Kidney (tissue), 14 donors: ENCODE results near the gene CD44. TPM values are rescaled to one million over a fixed set of nuclear protein-coding genes. Genes with fewer than 3 reads are reported as not detected.

Source experiments
- DNase-seq, 5 donors: peaks; one replicate each; pipeline ENCODE4 v3.0.0-alpha.2; 2013 to 2020
- FAIRE-seq: peaks from 2 replicates; lab custom pipeline; 2012; peaks lifted over from hg19 to GRCh38; lab: Jason Lieb, UNC
- H3K27ac ChIP-seq, 2 donors: one replicate each; pipeline ENCODE4 v1.7.0; 2013; ENCODE audit warnings: low read depth in 2 of 2, low read length in 2 of 2, inconsistent platforms in 1 of 2
- H3K27me3 ChIP-seq: one replicate; pipeline ENCODE4 v1.7.1; 2013; ENCODE audit warnings: low read length, inconsistent platforms; ENCODE audit not compliant: control insufficient read depth, insufficient read depth
- H3K36me3 ChIP-seq, 3 donors: one replicate each; pipeline versions ENCODE4 v1.7.0 to v1.7.1; 2013; ENCODE audit warnings: low read length in 3 of 3, control low read depth in 1 of 3, inconsistent platforms in 1 of 3; ENCODE audit not compliant: insufficient read depth in 3 of 3, control insufficient read depth in 2 of 3
- H3K4me1 ChIP-seq, 3 donors: one replicate each; pipeline versions ENCODE4 v1.7.0 to v1.7.1; 2013; ENCODE audit warnings: low read length in 3 of 3, inconsistent platforms in 1 of 3, low read depth in 1 of 3; ENCODE audit not compliant: control insufficient read depth in 2 of 3, insufficient read depth in 2 of 3
- H3K4me3 ChIP-seq, 3 donors: one replicate each; pipeline versions ENCODE4 v1.7.0 to v1.8.1; 2013; ENCODE audit warnings: low read length in 3 of 3, control low read depth in 1 of 3, inconsistent platforms in 1 of 3
- H3K9ac ChIP-seq, 3 donors: one replicate each; pipeline versions ENCODE4 v1.7.0 to v1.7.1; 2013; ENCODE audit warnings: low read length in 3 of 3, control low read depth in 1 of 3, inconsistent platforms in 1 of 3
- H3K9me3 ChIP-seq, 3 donors: one replicate each; pipeline versions ENCODE4 v1.7.0 to v1.7.1; 2013; ENCODE audit warnings: low read length in 3 of 3, control low read depth in 1 of 3, inconsistent platforms in 1 of 3; ENCODE audit not compliant: control insufficient read depth in 2 of 3, insufficient read depth in 1 of 3
- CTCF ChIP-seq: IDR thresholded peaks from 3 replicates; pipeline ENCODE4 v1.5.1; 2012; ENCODE audit warnings: mild to moderate bottlenecking, moderate library complexity, borderline replicate concordance; ENCODE audit not compliant: insufficient read depth; ENCODE audit errors: extremely low read depth
- intact Hi-C: fragments of 100-400 bp; cut with DNase I; formaldehyde crosslinking; loops from one replicate; pipeline ENCODE4 v1.11.1; 2022
- polyA plus RNA-seq: library from polyadenylated mRNA; stranded (reverse); fragments of 350-450 nt; fragmentation: Illumina TruSeq; extraction: RNeasy Lipid Tissue Mini Kit (QIAGEN cat#74804); gene quantifications from one replicate; pipeline ENCODE4 v1.2.3, GENCODE V29; 2014; ENCODE audit warnings: low read depth, low replicate concordance; ENCODE audit not compliant: insufficient read depth
- total RNA-seq: library from RNA; stranded (reverse); fragmentation: NEBNext Ultra II Directional; extraction: Animal tissue kit (Norgen Biotek cat#: 25700); gene quantifications from one replicate; pipeline ENCODE4 v1.2.1, GENCODE V29; 2021
- donor health status: control.
- donor health status: control.
- donor health status: control.
- donor health status: control.
- donor health status: control.
- donor health status: DM: yes; HTN: yes; CAD: no.
- donor health status: Normal renal cell carcinoma (clear cell type).

CD44 gene
- total and polyA plus RNA-seq, 2 donors from 2014 or later: 13.8 to 235 TPM

- DNase-seq: no peak
- no peaks in the 10 kb centered on the region for H3K36me3 ChIP-seq
- TF ChIP-seq CTCF: no peak
- no peaks in the 10 kb centered on the region for H3K27me3 ChIP-seq
- H3K4me3 ChIP-seq: no peak overlapping the region
- H3K4me1 ChIP-seq: no peaks in the 10 kb centered on the region
- peak overlapping the region in 1 of 2 donors; percentile 2 for H3K27ac ChIP-seq
- intact Hi-C loops: no loop called here
- no peak overlapping the region for H3K9ac ChIP-seq
- H3K9me3 ChIP-seq: no peaks in the 10 kb centered on the region
- FAIRE-seq: no peak
Observed at GRCh38 chr11:35144136-35144741, 5.3 kb downstream of the CD44 start.

- no peak overlapping the region for H3K9ac ChIP-seq
- no peak overlapping the region for H3K4me3 ChIP-seq
- intact Hi-C loops: no loop called here
- DNase-seq (no peak), FAIRE-seq (no peak)
- no peaks in the 10 kb centered on the region for H3K27me3 ChIP-seq
- no peaks in the 10 kb centered on the region for H3K9me3 ChIP-seq
- H3K27ac ChIP-seq: no peak overlapping the region
- H3K36me3 ChIP-seq: no peaks in the 10 kb centered on the region
- no peaks in the 10 kb centered on the region for H3K4me1 ChIP-seq
- no peak for TF ChIP-seq CTCF
Observed at GRCh38 chr11:35144806-35145205, 5.8 kb downstream of the CD44 start.

GRCh38 chr11:35145271-35145670 is 6.3 kb downstream of the CD44 start:
- no peak for TF ChIP-seq CTCF
- DNase-seq: no peak
- no peaks in the 10 kb centered on the region for H3K27me3 ChIP-seq
- FAIRE-seq: no peak
- no peak overlapping the region for H3K4me3 ChIP-seq
- intact Hi-C loops: no loop called here
- no peaks in the 10 kb centered on the region for H3K4me1 ChIP-seq
- H3K27ac ChIP-seq: no peak overlapping the region
- H3K9ac ChIP-seq: no peak overlapping the region
- no peaks in the 10 kb centered on the region for H3K9me3 ChIP-seq
- H3K36me3 ChIP-seq: no peaks in the 10 kb centered on the region

- no peak for FAIRE-seq
- no peak for TF ChIP-seq CTCF
- no peak overlapping the region for H3K9ac ChIP-seq
- H3K27me3 ChIP-seq: no peaks in the 10 kb centered on the region
- intact Hi-C loops: no loop called here
- H3K4me3 ChIP-seq: no peak overlapping the region
- no peak overlapping the region for H3K27ac ChIP-seq
- no peaks in the 10 kb centered on the region for H3K9me3 ChIP-seq
- no peaks in the 10 kb centered on the region for H3K4me1 ChIP-seq
- no peaks in the 10 kb centered on the region for H3K36me3 ChIP-seq
- no peak for DNase-seq
Observed at GRCh38 chr11:35146074-35146521, 7.1 kb downstream of the CD44 start.
